Smooth muscle cell (in vitro differentiated cells): ENCODE data around the gene RXRB. TPM values are rescaled to one million over a fixed set of nuclear protein-coding genes. Genes with fewer than 3 reads are reported as not detected.
"Not testable (repeated sequence)": the region's sequence is repeated elsewhere in the genome, so short reads cannot be mapped to it uniquely, and the experiment has no call there.

Source experiments
- DNase-seq: peaks from one replicate; lab custom pipeline; 2025; ENCODE audit not compliant: unreplicated experiment; lab: John Stamatoyannopoulos, UW
- H2AFZ ChIP-seq: fragments of 200-600 bp; sonication (generic); 2 replicates; pipeline ENCODE4 v1.6.0; 2016; ENCODE audit warnings: antibody characterized with exemption, low read depth, mild to moderate bottlenecking
- H3F3A ChIP-seq: fragments of 200-600 bp; sonication (generic); 2 replicates; pipeline ENCODE4 v1.6.0; 2017; ENCODE audit warnings: antibody characterized with exemption, low read depth
- H3K27ac ChIP-seq: fragments of 200-600 bp; sonication (generic); 2 replicates; pipeline ENCODE4 v1.5.1; 2016; ENCODE audit warnings: low read depth, mild to moderate bottlenecking
- H3K27me3 ChIP-seq: fragments of 200-600 bp; sonication (generic); 2 replicates; pipeline ENCODE4 v1.6.1; 2016; ENCODE audit warnings: low read depth, mild to moderate bottlenecking
- H3K36me3 ChIP-seq: fragments of 200-600 bp; sonication (generic); 2 replicates; pipeline ENCODE4 v1.5.1; 2016; ENCODE audit warnings: low read depth
- H3K4me1 ChIP-seq: fragments of 200-600 bp; sonication (generic); 2 replicates; pipeline ENCODE4 v1.5.1; 2016; ENCODE audit warnings: low read depth
- H3K4me2 ChIP-seq: fragments of 200-600 bp; sonication (generic); 2 replicates; pipeline ENCODE4 v1.6.0; 2016; ENCODE audit warnings: mild to moderate bottlenecking
- H3K4me3 ChIP-seq: fragments of 200-600 bp; sonication (generic); 2 replicates; pipeline ENCODE4 v1.5.1; 2016; ENCODE audit warnings: mild to moderate bottlenecking
- H3K79me2 ChIP-seq: fragments of 200-600 bp; sonication (generic); 2 replicates; pipeline ENCODE4 v1.6.0; 2016; ENCODE audit warnings: low read depth, mild to moderate bottlenecking
- H3K9ac ChIP-seq: fragments of 200-600 bp; sonication (generic); 2 replicates; pipeline ENCODE4 v1.6.0; 2016; ENCODE audit warnings: low read depth
- H3K9me3 ChIP-seq: fragments of 200-600 bp; sonication (generic); replicated peaks from 2 replicates; pipeline ENCODE4 v1.5.1; 2016; ENCODE audit warnings: low read depth
- H4K20me1 ChIP-seq: fragments of 200-600 bp; sonication (generic); 2 replicates; pipeline ENCODE4 v1.6.0; 2016; ENCODE audit warnings: low read depth
- WGBS: methylation state at CpG from one replicate; pipeline ENCODE4 v1.1.7; 2016; ENCODE audit warnings: low lambda C conversion rate; 5-methylcytosine and 5-hydroxymethylcytosine counted together
- polyA plus RNA-seq: library from polyadenylated mRNA; unstranded; fragments of >200 nt; fragmentation: Nextera tagmentation; extraction: Ambion mirVana; gene quantifications from 2 replicates; pipeline ENCODE4 v1.2.1, GENCODE V29; 2016
- total RNA-seq: library from RNA; depleted of rRNA; stranded (reverse); fragments of >200 nt; gene quantifications from 2 replicates; pipeline ENCODE4 v1.2.3, GENCODE V29; 2014
- TF ChIP-seq, protein P1 (sequence below): fragments of 200-600 bp; sonication (generic); IDR thresholded peaks from 2 replicates; pipeline ENCODE4 v1.5.1; 2017; ENCODE audit warnings: borderline replicate concordance, mild to moderate bottlenecking, antibody characterized with exemption; ENCODE audit not compliant: insufficient read depth, poor library complexity, severe bottlenecking

RXRB gene
- total and polyA plus RNA-seq, 2 experiments from 2014 or later = 25.7 to 28.2 TPM

DNA sequence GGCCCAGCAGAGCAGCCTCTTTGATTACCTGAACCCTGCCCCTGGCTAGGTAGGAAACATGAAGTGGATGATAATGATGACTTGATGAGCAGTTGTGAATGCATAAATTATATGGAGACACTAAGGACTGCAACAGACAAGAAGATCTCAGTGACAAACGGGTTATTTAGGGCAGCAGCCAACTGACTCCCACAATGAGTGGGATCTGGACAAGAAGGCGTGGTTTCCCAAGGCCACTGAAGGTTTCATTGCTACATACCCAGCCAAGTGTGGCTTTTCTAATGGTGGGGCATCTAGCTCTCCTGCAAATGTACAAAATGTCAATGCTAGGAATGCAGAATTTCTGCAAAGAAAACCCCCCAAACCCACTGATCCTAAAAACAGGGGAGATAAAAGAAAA lies 37.3 kb upstream of the RXRB start:
- Histone ChIP-seq H3K27ac (no peak overlapping the region), H3K4me2 (no peak overlapping the region), H3K36me3 (no peaks in the 10 kb centered on the region), H3K4me3 (no peak overlapping the region), H2AFZ (no peak overlapping the region), H3K79me2 (no peaks in the 10 kb centered on the region), H4K20me1 (no peaks in the 10 kb centered on the region), H3F3A (no peaks in the 10 kb centered on the region), H3K9ac (no peak overlapping the region), H3K9me3 (no peaks in the 10 kb centered on the region), H3K27me3 (peaks cover 9% of the 10 kb centered on the region), H3K4me1 (no peaks in the 10 kb centered on the region)
- 79% methylated on average over 2 of the region's 2 CpGs for WGBS
- TF ChIP-seq, protein P1, sequence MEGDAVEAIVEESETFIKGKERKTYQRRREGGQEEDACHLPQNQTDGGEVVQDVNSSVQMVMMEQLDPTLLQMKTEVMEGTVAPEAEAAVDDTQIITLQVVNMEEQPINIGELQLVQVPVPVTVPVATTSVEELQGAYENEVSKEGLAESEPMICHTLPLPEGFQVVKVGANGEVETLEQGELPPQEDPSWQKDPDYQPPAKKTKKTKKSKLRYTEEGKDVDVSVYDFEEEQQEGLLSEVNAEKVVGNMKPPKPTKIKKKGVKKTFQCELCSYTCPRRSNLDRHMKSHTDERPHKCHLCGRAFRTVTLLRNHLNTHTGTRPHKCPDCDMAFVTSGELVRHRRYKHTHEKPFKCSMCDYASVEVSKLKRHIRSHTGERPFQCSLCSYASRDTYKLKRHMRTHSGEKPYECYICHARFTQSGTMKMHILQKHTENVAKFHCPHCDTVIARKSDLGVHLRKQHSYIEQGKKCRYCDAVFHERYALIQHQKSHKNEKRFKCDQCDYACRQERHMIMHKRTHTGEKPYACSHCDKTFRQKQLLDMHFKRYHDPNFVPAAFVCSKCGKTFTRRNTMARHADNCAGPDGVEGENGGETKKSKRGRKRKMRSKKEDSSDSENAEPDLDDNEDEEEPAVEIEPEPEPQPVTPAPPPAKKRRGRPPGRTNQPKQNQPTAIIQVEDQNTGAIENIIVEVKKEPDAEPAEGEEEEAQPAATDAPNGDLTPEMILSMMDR = no peak
- DNase-seq = no peak

- 94% methylated on average over 6 of the region's 6 CpGs for WGBS
- no peaks in the 10 kb centered on the region for H3K36me3 ChIP-seq
- no peak overlapping the region for H3K27ac ChIP-seq
- no peaks in the 10 kb centered on the region for H3F3A ChIP-seq
- H3K79me2 ChIP-seq = no peaks in the 10 kb centered on the region
- H2AFZ ChIP-seq = no peak overlapping the region
- no peaks in the 10 kb centered on the region for H4K20me1 ChIP-seq
- H3K4me3 ChIP-seq = no peak overlapping the region
- DNase-seq = no peak
- H3K9ac ChIP-seq = no peak overlapping the region
- peaks cover 1% of the 10 kb centered on the region for H3K27me3 ChIP-seq
- TF ChIP-seq, protein P1 = no peak
- no peaks in the 10 kb centered on the region for H3K4me1 ChIP-seq
- H3K4me2 ChIP-seq = no peak overlapping the region
- no peaks in the 10 kb centered on the region for H3K9me3 ChIP-seq
Observed at GRCh38 chr6:33236852-33237251, 36.4 kb upstream of the RXRB start.

GRCh38 chr6:33236328-33236727 lies 35.9 kb upstream of the RXRB start:
- no peak for DNase-seq
- Histone ChIP-seq H3K36me3 (no peaks in the 10 kb centered on the region), H3K4me2 (no peak overlapping the region), H3K4me1 (no peaks in the 10 kb centered on the region), H3K9ac (no peak overlapping the region), H3K79me2 (no peaks in the 10 kb centered on the region), H3K27me3 (no peaks in the 10 kb centered on the region), H3K27ac (no peak overlapping the region), H2AFZ (no peak overlapping the region), H4K20me1 (no peaks in the 10 kb centered on the region), H3F3A (no peaks in the 10 kb centered on the region), H3K9me3 (no peaks in the 10 kb centered on the region), H3K4me3 (no peak overlapping the region)
- TF ChIP-seq, protein P1 = no peak

- TF ChIP-seq, protein P1 = no peak
- H3K27ac ChIP-seq = no peak overlapping the region
- no peaks in the 10 kb centered on the region for H4K20me1 ChIP-seq
- H3K4me1 ChIP-seq = no peaks in the 10 kb centered on the region
- H3K9me3 ChIP-seq = no peaks in the 10 kb centered on the region
- H3K79me2 ChIP-seq = no peaks in the 10 kb centered on the region
- no peaks in the 10 kb centered on the region for H3K36me3 ChIP-seq
- H3K4me2 ChIP-seq = no peak overlapping the region
- H3K4me3 ChIP-seq = no peak overlapping the region
- no peaks in the 10 kb centered on the region for H3F3A ChIP-seq
- DNase-seq = no peak
- no peak overlapping the region for H2AFZ ChIP-seq
- peaks cover 4% of the 10 kb centered on the region for H3K27me3 ChIP-seq
- H3K9ac ChIP-seq = no peak overlapping the region
- WGBS = 14% methylated on average over 6 of the region's 6 CpGs
Observed at GRCh38 chr6:33235221-33235634, 34.8 kb upstream of the RXRB start.

DNA sequence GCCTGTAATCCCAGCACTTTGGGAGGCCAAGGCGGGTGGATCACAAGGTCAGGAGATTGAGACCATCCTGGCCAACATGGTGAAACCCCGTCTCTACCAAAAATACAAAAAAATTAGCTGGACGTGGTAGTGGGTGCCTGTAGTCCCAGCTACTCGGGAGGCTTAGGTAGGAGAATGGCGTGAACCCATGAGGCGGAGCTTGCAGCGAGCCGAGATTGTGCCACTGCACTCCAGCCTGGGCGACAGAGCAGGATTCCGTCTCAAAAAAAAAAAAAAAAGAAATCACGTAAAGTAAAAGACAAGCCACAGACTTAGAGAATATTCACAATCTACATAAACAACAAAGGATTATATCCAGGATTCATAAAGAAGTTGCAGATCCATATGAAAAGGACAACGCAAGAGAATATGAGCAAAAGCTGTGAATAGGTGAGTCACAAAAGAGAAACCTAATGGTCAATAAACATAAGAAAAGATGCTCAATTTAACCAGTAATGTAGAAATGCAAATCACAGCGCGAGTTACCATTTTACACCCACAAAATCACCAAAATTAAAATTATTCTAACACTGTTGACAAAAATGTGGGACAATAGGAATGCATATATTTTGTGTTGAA lies 26.1 kb upstream of the RXRB start:
- not testable (repeated sequence) for H3K4me1 ChIP-seq, H3K4me3 ChIP-seq, H4K20me1 ChIP-seq, H3K4me2 ChIP-seq, H3K27ac ChIP-seq, H2AFZ ChIP-seq, H3F3A ChIP-seq, H3K9ac ChIP-seq, H3K9me3 ChIP-seq, DNase-seq, H3K36me3 ChIP-seq, H3K79me2 ChIP-seq
- 25% methylated on average over 14 of the region's 14 CpGs for WGBS
- H3K27me3 ChIP-seq = peaks cover 36% of the 10 kb centered on the region
